Activated naive CD4-positive, alpha-beta T cell treated with anti-CD3 and anti-CD28 coated beads, Interleukin-2, amount 10 ng/mL, durations not matched to agents 7 days and 5 days (primary cell): ENCODE results near the gene CHCHD4.
"Not testable (repeated sequence)": the region's sequence is repeated elsewhere in the genome, so short reads cannot be mapped to it uniquely, and the experiment has no call there.

ENCODE experiments used
- CTCF ChIA-PET: fragments of 350-600 bp; sonication (Branson Sonifier 250); formaldehyde crosslinking; loops from one replicate; lab custom pipeline; 2021; ENCODE audit warnings: antibody characterized with exemption; lab: Charles Lee
- DNase-seq: peaks from one replicate; pipeline ENCODE4 v3.0.0-alpha.2; 2020
- H3K27ac Mint-ChIP-seq: one replicate; pipeline ENCODE4 v1.8.0; 2021; ENCODE audit warnings: mild to moderate bottlenecking, moderate library complexity, mixed read lengths
- H3K27me3 Mint-ChIP-seq: one replicate; pipeline ENCODE4 v1.8.0; 2021; ENCODE audit warnings: mild to moderate bottlenecking, mixed read lengths
- H3K36me3 Mint-ChIP-seq: one replicate; pipeline ENCODE4 v1.8.0; 2021; ENCODE audit warnings: mixed read lengths
- H3K4me1 Mint-ChIP-seq: one replicate; pipeline ENCODE4 v1.8.0; 2021; ENCODE audit warnings: mixed read lengths
- H3K4me3 Mint-ChIP-seq: one replicate; pipeline ENCODE4 v1.8.0; 2021; ENCODE audit warnings: mild to moderate bottlenecking, moderate library complexity, mixed read lengths
- H3K9me3 Mint-ChIP-seq: one replicate; pipeline ENCODE4 v1.8.0; 2021; ENCODE audit warnings: mixed read lengths

CHCHD4 gene

DNA sequence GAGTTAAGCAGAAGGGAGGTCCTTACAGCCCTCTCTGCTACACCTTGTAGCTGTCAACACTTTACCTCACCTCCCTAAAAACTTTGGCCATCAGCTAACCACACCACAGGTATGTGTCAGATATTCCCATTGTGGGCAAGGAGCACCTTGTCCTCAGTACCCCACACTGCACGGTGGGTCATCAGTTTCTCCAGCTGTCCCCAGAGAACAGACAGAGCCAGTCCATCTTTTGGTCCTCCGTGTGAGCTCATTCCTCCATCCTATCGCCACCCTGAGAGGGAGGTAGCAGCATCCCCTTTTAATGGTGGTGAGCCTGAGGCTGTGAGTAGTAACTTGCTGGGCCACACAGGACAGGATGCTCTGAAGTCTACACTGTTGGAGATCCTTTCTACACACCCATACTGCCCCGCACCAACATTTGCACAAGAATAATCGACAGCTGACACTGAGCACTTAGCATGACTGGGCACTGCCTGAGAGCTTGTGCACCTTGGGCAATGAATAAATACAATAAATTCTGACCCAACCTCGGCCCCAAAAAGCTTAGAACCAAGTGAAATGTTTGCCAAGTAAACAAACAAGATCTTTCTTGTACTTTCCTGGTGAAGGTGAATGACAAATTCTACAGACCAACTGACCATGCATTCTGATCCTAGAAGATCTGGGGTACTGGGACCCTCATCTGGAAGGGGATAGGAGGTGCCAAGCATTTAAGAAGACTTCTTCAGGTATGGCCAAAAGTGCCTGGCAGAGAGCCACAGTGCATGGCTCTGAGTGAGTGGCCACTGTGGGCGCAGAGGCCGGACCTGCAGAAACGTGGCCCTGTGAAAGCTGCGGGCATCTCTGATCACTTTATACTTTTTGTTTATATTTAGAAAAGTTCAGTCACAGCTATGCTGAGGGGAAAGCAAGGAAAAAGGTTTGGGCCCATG, 6.9 kb downstream of the CHCHD4 start:
- Mint-ChIP-seq H3K4me3 (no peak overlapping the region), H3K9me3 (no peaks in the 10 kb centered on the region), H3K36me3 (peaks cover 35% of the 10 kb centered on the region), H3K27ac (no peak overlapping the region), H3K4me1 (peaks cover 11% of the 10 kb centered on the region), H3K27me3 (no peaks in the 10 kb centered on the region)
- DNase-seq, result no peak
- CTCF ChIA-PET, result interaction anchor here (1.0 to 1.8 kb wide), 2 partner anchors 86 to 221 kb away, joined by 3 to 7 read pairs; no protein-coding TSS in a partner anchor

DNA sequence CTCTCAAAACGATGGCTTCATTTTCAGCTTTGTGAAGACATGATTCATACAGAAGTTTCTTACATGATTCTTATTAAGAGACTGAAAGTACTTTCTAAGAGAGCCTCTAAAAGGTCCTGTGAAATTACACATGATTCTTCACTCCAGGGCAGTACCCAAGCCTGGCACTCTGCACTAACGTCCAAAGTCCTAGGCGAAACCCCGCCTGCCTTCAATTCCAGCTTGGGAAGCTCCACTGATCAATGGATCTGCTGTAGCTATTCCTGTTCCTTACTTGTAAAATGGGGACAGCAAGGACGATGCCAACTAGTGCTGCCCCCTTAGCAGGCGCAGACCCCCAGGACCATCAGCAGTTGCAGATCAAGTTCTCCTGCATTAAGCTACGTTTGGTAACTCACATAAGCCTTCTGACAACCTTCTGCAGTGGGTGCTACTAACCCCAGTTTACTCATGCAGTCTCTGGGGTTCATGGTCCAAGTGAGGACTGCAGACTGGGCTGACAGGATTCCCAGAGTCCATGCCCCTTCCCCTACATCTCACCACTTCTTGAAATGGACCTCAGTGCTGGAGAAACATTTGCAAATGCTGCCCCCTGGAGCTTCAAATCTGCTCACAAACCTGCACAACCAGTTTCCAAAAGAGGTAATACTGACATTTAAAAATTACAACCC, 10.6 kb downstream of the CHCHD4 start:
- no peaks in the 10 kb centered on the region for H3K27me3 Mint-ChIP-seq
- H3K9me3 Mint-ChIP-seq, result no peaks in the 10 kb centered on the region
- no peak overlapping the region for H3K27ac Mint-ChIP-seq
- DNase-seq, result no peak
- H3K36me3 Mint-ChIP-seq, result peaks cover 36% of the 10 kb centered on the region
- CTCF ChIA-PET, result interaction anchor here (1.4 to 2.3 kb wide), 5 partner anchors 10 to 218 kb away, joined by 5 to 25 read pairs (median 5); partner anchors contain the start of genes CHCHD4 and TMEM43
- no peaks in the 10 kb centered on the region for H3K4me1 Mint-ChIP-seq
- H3K4me3 Mint-ChIP-seq, result no peak overlapping the region

DNA sequence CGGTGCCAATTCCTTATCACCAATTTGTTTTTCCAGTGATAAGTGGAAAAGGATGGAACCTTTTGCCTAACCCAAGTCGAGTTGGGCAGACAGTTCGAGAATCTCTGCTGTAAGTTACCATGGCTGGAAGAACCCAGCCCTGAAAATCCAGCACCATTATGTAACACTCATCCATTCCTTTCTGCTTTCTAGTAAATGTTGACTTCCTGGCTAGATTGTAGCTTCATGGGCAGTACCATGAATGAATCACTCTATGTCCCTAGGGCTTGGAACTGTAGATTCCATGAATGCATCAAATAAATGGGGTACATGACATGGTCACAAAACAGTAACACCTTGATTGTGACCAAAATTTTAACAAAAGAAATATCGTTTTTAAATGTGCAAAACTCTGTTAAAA, 14.0 kb downstream of the CHCHD4 start:
- no peak overlapping the region for H3K4me3 Mint-ChIP-seq
- no peak for DNase-seq
- no peaks in the 10 kb centered on the region for H3K9me3 Mint-ChIP-seq
- peaks cover 33% of the 10 kb centered on the region for H3K36me3 Mint-ChIP-seq
- CTCF ChIA-PET, result no interaction called here
- no peaks in the 10 kb centered on the region for H3K4me1 Mint-ChIP-seq
- H3K27me3 Mint-ChIP-seq, result no peaks in the 10 kb centered on the region
- no peak overlapping the region for H3K27ac Mint-ChIP-seq

DNA sequence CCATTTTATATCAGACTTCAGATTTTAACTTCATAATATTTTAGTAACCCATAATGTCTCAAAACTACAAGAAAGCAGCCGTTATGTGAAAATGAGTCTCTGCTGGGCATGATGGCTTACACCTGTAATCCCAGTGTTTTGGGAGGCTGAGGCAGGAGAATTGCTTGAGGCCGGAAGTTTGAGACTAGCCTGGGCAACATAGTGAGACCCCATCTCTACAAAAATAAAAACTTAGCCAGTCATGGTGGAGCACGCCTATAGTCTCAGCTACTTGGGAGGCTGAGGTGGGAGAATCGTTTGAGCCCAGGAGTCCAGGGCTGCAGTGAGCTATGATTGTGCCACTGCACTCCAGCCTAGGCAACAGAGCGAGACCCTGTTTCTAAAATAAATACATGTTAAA, 14.8 kb downstream of the CHCHD4 start:
- H3K4me1 Mint-ChIP-seq, H3K27ac Mint-ChIP-seq, H3K4me3 Mint-ChIP-seq, DNase-seq, H3K9me3 Mint-ChIP-seq, CTCF ChIA-PET, H3K27me3 Mint-ChIP-seq: not testable (repeated sequence)
- H3K36me3 Mint-ChIP-seq, result peaks cover 30% of the 10 kb centered on the region

DNA sequence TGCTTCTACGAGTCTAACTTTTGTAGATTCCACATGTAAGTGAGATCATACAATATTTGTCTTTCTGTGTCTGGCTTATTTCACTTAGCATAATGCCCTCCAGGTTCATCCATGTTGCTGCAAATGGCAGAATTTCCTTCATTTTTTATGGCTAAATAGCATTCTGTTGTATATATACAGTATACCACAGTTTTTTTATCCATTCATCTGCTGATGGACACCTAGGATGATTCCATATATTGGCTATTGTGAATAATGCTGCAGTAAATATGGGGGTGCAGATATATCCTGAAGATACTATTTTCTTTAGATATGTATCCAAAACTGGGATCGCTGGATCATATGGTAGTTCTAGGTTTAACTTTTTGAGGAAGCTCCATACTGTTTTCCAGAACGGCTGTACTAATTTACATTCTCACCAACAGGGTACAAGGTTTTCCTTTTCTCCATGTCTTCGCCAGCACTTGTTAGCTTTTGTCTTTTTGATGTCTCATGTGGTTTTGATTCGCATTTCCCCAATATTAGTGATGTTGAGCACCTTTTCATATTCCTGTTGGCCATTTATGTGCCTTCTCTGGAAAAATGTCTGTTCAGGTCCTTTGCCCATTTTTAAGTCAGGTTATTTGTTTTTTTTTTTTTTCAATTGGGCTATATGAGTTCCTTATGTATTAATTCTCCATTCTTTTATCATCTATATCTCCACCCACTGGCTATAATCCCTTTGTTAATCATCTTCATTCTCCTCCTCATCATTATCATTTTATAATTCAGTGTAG, 26.9 kb downstream of the CHCHD4 start:
- no peaks in the 10 kb centered on the region for H3K4me1 Mint-ChIP-seq
- no peaks in the 10 kb centered on the region for H3K36me3 Mint-ChIP-seq
- H3K4me3 Mint-ChIP-seq, result no peak overlapping the region
- peaks cover 1% of the 10 kb centered on the region for H3K9me3 Mint-ChIP-seq
- no peak for DNase-seq
- CTCF ChIA-PET, result interaction anchor here (0.9 kb wide), 1 partner anchor 16 kb away, joined by 3 read pairs; no protein-coding TSS in a partner anchor
- no peak overlapping the region for H3K27ac Mint-ChIP-seq
- peaks cover 7% of the 10 kb centered on the region for H3K27me3 Mint-ChIP-seq

DNA sequence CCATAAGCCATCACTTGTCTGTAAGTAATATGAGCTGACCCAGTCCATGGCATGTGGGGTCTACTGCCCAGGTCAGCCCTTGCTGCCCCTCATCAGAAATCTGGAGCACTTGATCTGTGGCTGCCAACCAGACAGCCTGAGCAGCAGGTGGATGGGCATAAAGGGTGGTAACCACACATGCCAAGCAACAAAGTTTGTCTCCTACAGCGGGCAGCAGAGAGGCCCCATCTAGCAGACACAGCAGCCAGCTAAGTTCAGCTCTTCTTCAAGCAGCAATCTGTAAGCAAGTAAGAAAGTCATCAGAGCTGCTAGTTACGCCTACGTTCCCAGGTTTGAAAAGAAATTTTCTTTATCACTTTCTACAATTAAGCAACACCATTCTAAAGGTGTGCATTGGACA, 27.9 kb downstream of the CHCHD4 start:
- Mint-ChIP-seq H3K36me3 (no peaks in the 10 kb centered on the region), H3K4me3 (no peak overlapping the region), H3K27ac (no peak overlapping the region), H3K4me1 (no peaks in the 10 kb centered on the region), H3K27me3 (peaks cover 7% of the 10 kb centered on the region), H3K9me3 (peaks cover 1% of the 10 kb centered on the region)
- CTCF ChIA-PET, result interaction anchor here (0.9 kb wide), 1 partner anchor 15 kb away, joined by 3 read pairs; no protein-coding TSS in a partner anchor
- DNase-seq, result no peak

DNA sequence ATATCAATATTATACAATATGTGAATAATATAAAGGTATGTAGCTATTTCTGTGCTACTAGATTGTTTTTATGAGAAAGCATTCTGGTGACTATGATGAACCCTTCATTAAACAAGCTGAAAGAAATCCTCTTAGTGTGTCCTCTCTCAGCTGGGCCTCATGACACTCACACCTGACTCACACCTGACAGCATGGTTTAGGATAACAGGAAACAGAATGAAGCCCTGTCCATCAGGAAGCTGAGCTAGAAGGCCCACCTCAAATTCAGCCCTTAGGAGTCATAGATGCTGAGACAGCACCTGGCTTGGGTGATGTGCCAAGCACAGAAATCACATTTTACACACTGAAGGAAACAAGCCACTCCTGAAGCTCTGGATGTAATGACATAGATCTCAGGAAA, 30.8 kb downstream of the CHCHD4 start:
- Mint-ChIP-seq H3K27me3 (peaks cover 11% of the 10 kb centered on the region), H3K27ac (no peak overlapping the region), H3K36me3 (no peaks in the 10 kb centered on the region), H3K9me3 (peaks cover 1% of the 10 kb centered on the region), H3K4me1 (no peaks in the 10 kb centered on the region), H3K4me3 (no peak overlapping the region)
- no peak for DNase-seq
- CTCF ChIA-PET, result no interaction called here

DNA sequence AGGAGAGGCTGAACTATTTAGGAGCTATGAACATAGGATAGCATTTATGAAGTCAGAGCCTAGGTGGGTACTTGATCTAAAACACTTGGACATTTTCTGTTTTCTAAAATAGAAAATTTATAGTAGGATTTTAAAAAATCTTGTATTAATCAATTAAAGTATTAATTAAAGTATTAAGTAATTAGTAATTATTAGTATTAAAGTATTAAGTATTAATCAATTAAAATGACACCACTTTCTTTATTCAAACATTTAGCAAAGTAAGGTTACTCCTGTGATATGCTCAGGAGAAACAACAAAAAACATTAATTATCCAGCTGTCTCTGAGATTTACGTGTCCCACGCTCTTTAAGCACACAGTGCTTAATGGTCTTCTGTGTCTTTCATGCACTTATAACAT, 32.2 kb downstream of the CHCHD4 start:
- H3K4me1 Mint-ChIP-seq, result no peaks in the 10 kb centered on the region
- DNase-seq, result no peak
- no peaks in the 10 kb centered on the region for H3K36me3 Mint-ChIP-seq
- CTCF ChIA-PET, result no interaction called here
- H3K27ac Mint-ChIP-seq, result no peak overlapping the region
- H3K4me3 Mint-ChIP-seq, result no peak overlapping the region
- H3K27me3 Mint-ChIP-seq, result peaks cover 11% of the 10 kb centered on the region
- peaks cover 4% of the 10 kb centered on the region for H3K9me3 Mint-ChIP-seq

DNA sequence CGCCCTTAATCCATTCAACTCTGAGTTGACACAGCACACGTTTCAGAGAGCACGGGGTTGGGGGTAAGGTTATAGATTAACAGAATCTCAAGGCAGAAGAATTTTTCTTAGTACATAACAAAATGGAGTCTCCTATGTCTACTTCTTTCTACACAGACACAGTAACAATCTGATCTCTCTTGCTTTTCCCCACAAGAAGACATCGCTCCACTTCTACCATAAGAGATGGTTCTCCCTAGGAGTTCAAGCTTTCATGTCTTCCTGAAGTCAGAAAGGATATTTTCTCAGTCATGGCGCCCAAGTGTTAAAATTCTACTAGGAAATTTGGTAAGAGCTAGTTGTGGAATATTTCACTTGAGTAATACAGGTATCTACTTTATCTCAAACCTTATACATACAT, 32.7 kb downstream of the CHCHD4 start:
- CTCF ChIA-PET, H3K4me1 Mint-ChIP-seq, H3K36me3 Mint-ChIP-seq, H3K4me3 Mint-ChIP-seq, DNase-seq, H3K27ac Mint-ChIP-seq, H3K9me3 Mint-ChIP-seq: not testable (repeated sequence)
- H3K27me3 Mint-ChIP-seq, result peaks cover 12% of the 10 kb centered on the region

DNA sequence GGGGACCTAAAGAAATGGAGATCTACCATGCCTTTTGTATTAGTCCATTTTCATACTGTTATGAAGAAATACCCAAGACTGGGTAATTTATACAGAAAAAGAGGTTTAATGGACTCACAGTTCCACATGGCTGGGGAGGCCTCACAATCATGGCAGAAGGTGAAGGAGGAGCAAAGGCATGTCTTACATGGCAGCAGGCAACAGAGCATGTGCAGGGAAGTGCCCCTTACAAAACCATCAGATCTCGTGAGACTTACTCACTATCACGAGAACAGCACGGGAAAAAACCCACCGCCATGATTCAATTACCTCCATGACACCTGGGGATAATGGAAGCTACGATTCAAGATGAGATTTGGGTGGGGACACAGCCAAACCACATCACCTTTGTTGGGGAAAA, 37.2 kb downstream of the CHCHD4 start:
- CTCF ChIA-PET, H3K4me3 Mint-ChIP-seq, H3K36me3 Mint-ChIP-seq, H3K4me1 Mint-ChIP-seq, H3K9me3 Mint-ChIP-seq, H3K27ac Mint-ChIP-seq, H3K27me3 Mint-ChIP-seq, DNase-seq: not testable (repeated sequence)

DNA sequence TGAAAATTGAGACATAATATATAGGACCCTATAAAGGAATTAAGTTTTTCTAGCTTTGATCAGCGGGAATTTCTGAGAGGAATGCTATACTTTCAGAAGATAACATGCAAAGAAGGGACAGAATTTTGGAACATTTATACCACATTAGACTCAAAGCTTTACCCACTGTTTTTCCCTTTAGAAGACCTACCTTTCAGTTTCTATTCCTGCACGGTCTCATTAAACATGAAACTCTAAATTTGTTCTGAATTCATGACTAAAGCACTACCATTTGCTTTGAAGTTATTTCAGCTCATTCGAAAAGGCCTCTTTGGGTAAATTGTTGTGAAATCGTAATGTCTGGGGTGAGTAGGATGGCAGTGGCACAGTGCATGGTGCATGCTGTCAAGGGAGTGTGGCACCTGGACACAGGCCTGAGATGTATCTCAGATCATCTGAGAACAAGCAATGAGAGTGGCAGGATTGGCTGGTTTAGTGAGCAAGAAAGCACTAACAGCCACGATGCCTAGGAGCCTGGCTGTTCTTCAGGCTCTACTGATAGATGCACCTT, 42.5 kb downstream of the CHCHD4 start:
- CTCF ChIA-PET, result interaction anchor here (1.1 kb wide), 1 partner anchor 15 kb away, joined by 3 read pairs; no protein-coding TSS in a partner anchor
- Mint-ChIP-seq H3K4me1 (peaks cover 6% of the 10 kb centered on the region), H3K9me3 (peaks cover 13% of the 10 kb centered on the region), H3K27me3 (peaks cover 10% of the 10 kb centered on the region), H3K27ac (peak overlapping the region; percentile 6), H3K4me3 (no peak overlapping the region), H3K36me3 (no peaks in the 10 kb centered on the region)
- no peak for DNase-seq

DNA sequence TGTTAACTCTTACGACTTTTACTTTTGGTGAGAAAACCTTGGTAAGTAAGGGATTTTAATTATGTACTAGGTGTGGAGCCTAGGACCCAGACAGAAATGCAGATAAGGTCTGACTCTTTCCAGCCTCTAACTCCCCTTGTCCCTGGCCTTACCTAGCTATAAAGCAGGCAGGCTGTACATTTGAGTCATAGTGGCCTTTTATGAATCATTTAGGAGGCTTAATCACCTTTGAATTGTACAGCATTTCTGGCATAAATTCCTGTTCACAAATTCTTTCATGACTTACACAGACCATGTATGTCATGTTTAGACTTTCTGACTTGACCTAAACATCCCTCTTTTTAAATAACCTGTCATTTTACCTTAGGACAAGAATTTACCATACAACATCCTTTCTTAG, 47.4 kb downstream of the CHCHD4 start:
- no peak for DNase-seq
- Mint-ChIP-seq H3K36me3 (no peaks in the 10 kb centered on the region), H3K9me3 (peaks cover 15% of the 10 kb centered on the region), H3K4me1 (peaks cover 4% of the 10 kb centered on the region), H3K27me3 (peaks cover 5% of the 10 kb centered on the region), H3K4me3 (no peak overlapping the region), H3K27ac (no peak overlapping the region)
- CTCF ChIA-PET, result no interaction called here

DNA sequence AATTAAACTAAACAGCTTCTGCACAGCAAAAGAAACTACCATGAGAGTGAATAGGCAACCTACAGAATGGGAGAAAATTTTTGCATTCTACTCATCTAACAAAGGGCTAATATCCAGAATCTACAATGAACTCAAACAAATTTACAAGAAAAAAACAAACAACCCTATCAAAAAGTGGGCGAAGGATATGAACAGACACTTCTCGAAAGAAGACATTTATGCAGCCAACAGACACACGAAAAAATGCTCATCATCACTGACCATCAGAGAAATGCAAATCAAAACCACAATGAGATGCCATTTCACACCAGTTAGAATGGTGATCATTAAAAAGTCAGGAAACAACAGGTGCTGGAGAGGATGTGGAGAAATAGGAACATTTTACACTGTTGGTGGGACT, 49.4 kb downstream of the CHCHD4 start:
- CTCF ChIA-PET, H3K4me1 Mint-ChIP-seq, H3K27me3 Mint-ChIP-seq, H3K4me3 Mint-ChIP-seq, DNase-seq, H3K36me3 Mint-ChIP-seq, H3K27ac Mint-ChIP-seq: not testable (repeated sequence)
- H3K9me3 Mint-ChIP-seq, result peaks cover 13% of the 10 kb centered on the region

DNA sequence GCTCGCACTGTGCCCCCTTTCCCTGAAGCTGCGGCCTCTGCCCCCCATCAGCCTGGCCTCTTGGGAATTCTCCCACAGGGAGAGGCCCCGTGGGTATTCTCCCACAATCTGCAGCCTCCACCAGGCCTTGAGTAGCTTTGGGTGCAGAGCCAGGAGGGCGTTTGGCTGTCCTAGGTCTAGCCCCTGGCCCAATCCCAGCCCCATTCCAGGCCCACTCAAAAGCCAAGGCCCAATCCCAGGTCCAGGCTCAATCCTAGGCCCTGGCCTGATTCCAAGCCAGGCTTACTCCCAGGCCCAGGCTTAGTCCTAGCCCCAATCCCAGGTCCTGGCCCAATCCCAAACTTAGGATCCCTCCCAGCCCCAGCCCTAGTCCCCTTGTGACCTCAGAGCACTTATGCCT, 59.8 kb downstream of the CHCHD4 start:
- H3K9me3 Mint-ChIP-seq, result no peaks in the 10 kb centered on the region
- CTCF ChIA-PET, result no interaction called here
- no peak overlapping the region for H3K4me3 Mint-ChIP-seq
- H3K4me1 Mint-ChIP-seq, result no peaks in the 10 kb centered on the region
- H3K27ac Mint-ChIP-seq, result no peak overlapping the region
- no peaks in the 10 kb centered on the region for H3K27me3 Mint-ChIP-seq
- no peaks in the 10 kb centered on the region for H3K36me3 Mint-ChIP-seq
- DNase-seq, result no peak
